ENCODE results near the gene AKR1D1. TPM values are rescaled to one million over a fixed set of nuclear protein-coding genes. Genes with fewer than 3 reads are reported as not detected.

AKR1D1 gene
- total and polyA plus RNA-seq, 2 of the 13 experiments (the other 11 are each of a cell fraction or from before 2014, with no cell fraction given), result 6.9 to 37.0 TPM

GRCh38 chr7:138151731-138152577 lies 75.7 kb downstream of the AKR1D1 start (continued):
- no peak for TF ChIP-seq ZNF614 (CRISPR knock-in tag; IDR thresholded peaks at IDR 0.05; ENCODE audit: borderline replicate concordance)
- TF ChIP-seq, protein P1, sequence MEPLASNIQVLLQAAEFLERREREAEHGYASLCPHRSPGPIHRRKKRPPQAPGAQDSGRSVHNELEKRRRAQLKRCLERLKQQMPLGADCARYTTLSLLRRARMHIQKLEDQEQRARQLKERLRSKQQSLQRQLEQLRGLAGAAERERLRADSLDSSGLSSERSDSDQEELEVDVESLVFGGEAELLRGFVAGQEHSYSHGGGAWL (CRISPR knock-in tag; IDR thresholded peaks at IDR 0.05), result no peak
- no peak for TF ChIP-seq ZFYVE20 (CRISPR knock-in tag; IDR thresholded peaks at IDR 0.05; ENCODE audit: borderline replicate concordance, low read depth)
- peak; percentile 73 for TF ChIP-seq TEAD3 (CRISPR knock-in tag; optimal IDR thresholded peaks at IDR 0.05; ENCODE audit: borderline replicate concordance)
- TF ChIP-seq DNMT3B (CRISPR knock-in tag; conservative IDR thresholded peaks at IDR 0.05), result no peak
- TF ChIP-seq ATF5 (CRISPR knock-in tag; IDR thresholded peaks at IDR 0.05; ENCODE audit: low read depth), result no peak
- TF ChIP-seq NR2C2 (CRISPR knock-in tag; IDR thresholded peaks at IDR 0.05; ENCODE audit: borderline replicate concordance), result peak; percentile 77; the same call in 1 of the 2 replicates
- no peak for TF ChIP-seq ZNF660 (CRISPR knock-in tag; IDR thresholded peaks at IDR 0.05; ENCODE audit: borderline replicate concordance, low read depth)
- no peak for TF ChIP-seq REXO4 (CRISPR knock-in tag; IDR thresholded peaks at IDR 0.05; ENCODE audit: borderline replicate concordance)
- TF ChIP-seq DR1 (CRISPR knock-in tag; IDR thresholded peaks at IDR 0.05), result no peak
- no peak for TF ChIP-seq ZNF773 (CRISPR knock-in tag; IDR thresholded peaks at IDR 0.05; ENCODE audit: borderline replicate concordance)
- no peak for TF ChIP-seq CSRNP2 (CRISPR knock-in tag; conservative IDR thresholded peaks at IDR 0.05; ENCODE audit: low read depth)
- TF ChIP-seq SAFB2 (CRISPR knock-in tag; IDR thresholded peaks at IDR 0.05; ENCODE audit: borderline replicate concordance, low read depth), result no peak
- TF ChIP-seq ZNF503 (CRISPR knock-in tag; IDR thresholded peaks at IDR 0.05), result peak; percentile 55; the same call in 1 of the 2 replicates
- TF ChIP-seq, protein P2, sequence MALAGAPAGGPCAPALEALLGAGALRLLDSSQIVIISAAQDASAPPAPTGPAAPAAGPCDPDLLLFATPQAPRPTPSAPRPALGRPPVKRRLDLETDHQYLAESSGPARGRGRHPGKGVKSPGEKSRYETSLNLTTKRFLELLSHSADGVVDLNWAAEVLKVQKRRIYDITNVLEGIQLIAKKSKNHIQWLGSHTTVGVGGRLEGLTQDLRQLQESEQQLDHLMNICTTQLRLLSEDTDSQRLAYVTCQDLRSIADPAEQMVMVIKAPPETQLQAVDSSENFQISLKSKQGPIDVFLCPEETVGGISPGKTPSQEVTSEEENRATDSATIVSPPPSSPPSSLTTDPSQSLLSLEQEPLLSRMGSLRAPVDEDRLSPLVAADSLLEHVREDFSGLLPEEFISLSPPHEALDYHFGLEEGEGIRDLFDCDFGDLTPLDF (CRISPR knock-in tag; IDR thresholded peaks at IDR 0.05), result no peak
- no peak for TF ChIP-seq ZNF713 (CRISPR knock-in tag; IDR thresholded peaks at IDR 0.05)
- TF ChIP-seq, protein P3, sequence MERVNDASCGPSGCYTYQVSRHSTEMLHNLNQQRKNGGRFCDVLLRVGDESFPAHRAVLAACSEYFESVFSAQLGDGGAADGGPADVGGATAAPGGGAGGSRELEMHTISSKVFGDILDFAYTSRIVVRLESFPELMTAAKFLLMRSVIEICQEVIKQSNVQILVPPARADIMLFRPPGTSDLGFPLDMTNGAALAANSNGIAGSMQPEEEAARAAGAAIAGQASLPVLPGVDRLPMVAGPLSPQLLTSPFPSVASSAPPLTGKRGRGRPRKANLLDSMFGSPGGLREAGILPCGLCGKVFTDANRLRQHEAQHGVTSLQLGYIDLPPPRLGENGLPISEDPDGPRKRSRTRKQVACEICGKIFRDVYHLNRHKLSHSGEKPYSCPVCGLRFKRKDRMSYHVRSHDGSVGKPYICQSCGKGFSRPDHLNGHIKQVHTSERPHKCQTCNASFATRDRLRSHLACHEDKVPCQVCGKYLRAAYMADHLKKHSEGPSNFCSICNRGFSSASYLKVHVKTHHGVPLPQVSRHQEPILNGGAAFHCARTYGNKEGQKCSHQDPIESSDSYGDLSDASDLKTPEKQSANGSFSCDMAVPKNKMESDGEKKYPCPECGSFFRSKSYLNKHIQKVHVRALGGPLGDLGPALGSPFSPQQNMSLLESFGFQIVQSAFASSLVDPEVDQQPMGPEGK (CRISPR knock-in tag; IDR thresholded peaks at IDR 0.05), result peak; percentile 44; the same call in 1 of the 2 replicates
- no peak for TF ChIP-seq PHF5A (CRISPR knock-in tag; IDR thresholded peaks at IDR 0.05; ENCODE audit: low read depth, unreplicated experiment)
- TF ChIP-seq, protein P4, sequence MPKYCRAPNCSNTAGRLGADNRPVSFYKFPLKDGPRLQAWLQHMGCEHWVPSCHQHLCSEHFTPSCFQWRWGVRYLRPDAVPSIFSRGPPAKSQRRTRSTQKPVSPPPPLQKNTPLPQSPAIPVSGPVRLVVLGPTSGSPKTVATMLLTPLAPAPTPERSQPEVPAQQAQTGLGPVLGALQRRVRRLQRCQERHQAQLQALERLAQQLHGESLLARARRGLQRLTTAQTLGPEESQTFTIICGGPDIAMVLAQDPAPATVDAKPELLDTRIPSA (CRISPR knock-in tag; IDR thresholded peaks at IDR 0.05; ENCODE audit: borderline replicate concordance), result no peak

Measured in HepG2 (cell line).